H1 (cell line): ENCODE results near the gene CTBP2. TPM values are rescaled to one million over a fixed set of nuclear protein-coding genes. Genes with fewer than 3 reads are reported as not detected.

Experiments
- FOSL1 ChIP-seq: IDR thresholded peaks from 2 replicates; pipeline ENCODE4 v1.6.1; 2011; ENCODE audit warnings: mild to moderate bottlenecking, low read depth, low read length, moderate library complexity; ENCODE audit not compliant: insufficient read depth
- PHF8 ChIP-seq: fragments of 200-600 bp; sonication (generic); conservative IDR thresholded peaks from 2 replicates; pipeline ENCODE4 v1.7.1; 2012; ENCODE audit warnings: low read depth, mild to moderate bottlenecking, inconsistent platforms, low read length, moderate library complexity
- SP4 ChIP-seq: IDR thresholded peaks from 2 replicates; pipeline ENCODE4 v1.6.1; 2012; ENCODE audit warnings: low read length, inconsistent platforms
- polyA plus RNA-seq, 7 experiments: library from polyadenylated mRNA; depleted of rRNA in 3 of 7; stranded (reverse) in 5 of 7; unstranded in 2 of 7; fragments of >200 nt in 5 of 7; fragments of 200-250 nt in 2 of 7; gene quantifications; 1 replicate in 5 of 7; 2 replicates in 1 of 7; 4 replicates in 1 of 7; pipeline versions ENCODE4 v1.2.1 to v1.2.3, GENCODE V29; 2011 to 2013; ENCODE audit warnings: missing spikeins in 2 of 7, mixed read lengths in 2 of 7
- total RNA-seq: library from RNA; stranded (reverse); fragmentation: NEBNext Ultra II Directional; extraction: Animal tissue kit (Norgen Biotek cat#: 25700); gene quantifications from 2 replicates; pipeline ENCODE4 v1.2.1, GENCODE V29; 2021

CTBP2 gene
- total and polyA plus RNA-seq, 2 of the 8 experiments (the other 6 are each of a cell fraction or from before 2014, with no cell fraction given) = 208 to 221 TPM

DNA sequence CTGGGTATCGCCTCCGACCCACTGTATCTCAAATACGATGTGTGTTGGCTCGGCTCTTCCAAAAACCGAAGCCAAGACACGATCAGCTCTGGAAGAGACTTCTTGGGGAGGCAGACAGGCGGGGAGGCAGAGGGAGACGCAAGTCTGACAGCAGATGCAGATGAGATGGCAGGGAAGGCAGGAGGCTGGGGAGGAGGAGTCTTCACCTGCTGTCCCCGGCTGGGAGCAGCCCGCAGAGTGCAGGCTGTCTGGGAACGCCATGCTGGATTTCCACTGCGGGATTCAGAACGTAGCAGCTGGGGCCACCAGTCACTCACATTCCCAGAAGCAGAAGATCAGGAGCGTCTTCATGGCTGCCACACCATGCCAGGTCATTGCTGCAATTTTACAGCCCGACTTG, 29.4 kb downstream of the CTBP2 start (continued):
- TF ChIP-seq FOSL1 (no peak), PHF8 (no peak), SP4 (no peak)
